H1 (cell line): ENCODE results near the gene ZNF670. TPM values are rescaled to one million over a fixed set of nuclear protein-coding genes. Genes with fewer than 3 reads are reported as not detected.

ENCODE experiments used
- CTCF ChIA-PET: fragments of 300-600 bp; sonication (Branson Sonifier 250); formaldehyde crosslinking; loops from one replicate; lab custom pipeline; 2021; ENCODE audit not compliant: partially characterized antibody; lab: Charles Lee
- POLR2A ChIA-PET: fragments of 300-600 bp; sonication (Branson Sonifier 250); formaldehyde crosslinking; loops from one replicate; lab custom pipeline; 2021; ENCODE audit warnings: inconsistent platforms; ENCODE audit not compliant: partially characterized antibody; lab: Charles Lee
- DNase-seq, 2 experiments: peaks; one replicate each; pipeline versions ENCODE4 v3.0.0 to v3.0.0-alpha.2; 2010 to 2022; ENCODE audit warnings: low spot score in 2 of 2, low read depth in 1 of 2, mixed read lengths in 1 of 2
- FAIRE-seq: peaks from 2 replicates; lab custom pipeline; 2011; peaks lifted over from hg19 to GRCh38; lab: Jason Lieb, UNC
- H2AFZ ChIP-seq: 2 replicates; pipeline ENCODE4 v1.8.1; 2012; ENCODE audit warnings: low read length, inconsistent platforms
- H2AK5ac ChIP-seq: 2 replicates; pipeline ENCODE4 v1.6.1; 2013; ENCODE audit warnings: low read depth, low read length
- H2BK120ac ChIP-seq: replicated peaks from 2 replicates; pipeline ENCODE3; 2013; ENCODE audit warnings: low read depth, low read length, inconsistent platforms
- H2BK12ac ChIP-seq: 2 replicates; pipeline ENCODE4 v1.6.1; 2013; ENCODE audit warnings: low read depth, low read length
- H2BK15ac ChIP-seq: 2 replicates; pipeline ENCODE4 v1.6.1; 2013; ENCODE audit warnings: low read length
- H2BK20ac ChIP-seq: 2 replicates; pipeline ENCODE4 v1.6.1; 2013; ENCODE audit warnings: low read length
- H2BK5ac ChIP-seq: 2 replicates; pipeline ENCODE4 v1.6.1; 2013; ENCODE audit warnings: low read depth, low read length
- H3K14ac ChIP-seq: 2 replicates; pipeline ENCODE4 v1.6.1; 2013; ENCODE audit warnings: inconsistent platforms; ENCODE audit not compliant: insufficient read length
- H3K18ac ChIP-seq: 2 replicates; pipeline ENCODE4 v1.6.1; 2013; ENCODE audit warnings: low read length; ENCODE audit errors: extremely low read depth
- H3K23ac ChIP-seq: 2 replicates; pipeline ENCODE4 v1.6.1; 2013; ENCODE audit warnings: inconsistent platforms; ENCODE audit not compliant: insufficient read length
- H3K23me2 ChIP-seq: 2 replicates; pipeline ENCODE4 v1.6.1; 2013; ENCODE audit warnings: low read depth, low read length
- H3K27ac ChIP-seq: 2 replicates; pipeline ENCODE4 v1.6.1; 2011; ENCODE audit warnings: low read depth, low read length, inconsistent platforms
- H3K27me3 ChIP-seq, 4 experiments: replicated peaks in 1 of 4; 1 replicate in 1 of 4; 2 replicates in 3 of 4; pipeline versions ENCODE4 v1.6.1 to v1.8.1; 2011 to 2013; ENCODE audit warnings: low read length in 3 of 4, mild to moderate bottlenecking in 3 of 4, inconsistent platforms in 2 of 4, mixed read lengths in 2 of 4, moderate library complexity in 1 of 4; ENCODE audit not compliant: control insufficient read depth in 3 of 4, insufficient read depth in 3 of 4; ENCODE audit errors: extremely low read depth in 1 of 4
- H3K36me3 ChIP-seq, 4 experiments: 2 replicates each; pipeline versions ENCODE4 v1.6.1 to v1.8.1; 2011 to 2013; ENCODE audit warnings: mild to moderate bottlenecking in 4 of 4, low read length in 3 of 4, moderate library complexity in 2 of 4, control low read depth in 1 of 4, inconsistent platforms in 1 of 4; ENCODE audit not compliant: insufficient read depth in 4 of 4, control insufficient read depth in 2 of 4
- H3K4ac ChIP-seq: replicated peaks from 2 replicates; pipeline ENCODE3; 2013; ENCODE audit warnings: low read length, low read depth, mixed read lengths, inconsistent platforms; ENCODE audit not compliant: insufficient read length
- H3K4me1 ChIP-seq, 4 experiments: replicated peaks in 1 of 4; 1 replicate in 1 of 4; 2 replicates in 3 of 4; pipeline versions ENCODE4 v1.6.1 to v1.8.1; 2011 to 2013; ENCODE audit warnings: low read length in 3 of 4, inconsistent platforms in 2 of 4, mixed read lengths in 1 of 4; ENCODE audit not compliant: insufficient read depth in 4 of 4, control insufficient read depth in 3 of 4
- H3K4me2 ChIP-seq, 2 experiments: 2 replicates each; pipeline versions ENCODE4 v1.6.1 to v1.8.1; 2011 to 2013; ENCODE audit warnings: low read depth in 2 of 2, low read length in 2 of 2, control low read depth in 1 of 2, inconsistent platforms in 1 of 2, mild to moderate bottlenecking in 1 of 2; ENCODE audit not compliant: insufficient read depth in 1 of 2
- H3K4me3 ChIP-seq, 4 experiments: fragments of 200-600, 300-600 bp in 1 of 4; sonication (generic), shearing (Covaris generic), sonication (Bioruptor Twin) in 1 of 4; 2 replicates each; pipeline versions ENCODE4 v1.5.1 to v1.8.1; 2011 to 2016; ENCODE audit warnings: low read length in 4 of 4, low read depth in 3 of 4, control low read depth in 2 of 4, inconsistent platforms in 2 of 4, mild to moderate bottlenecking in 2 of 4, mixed read lengths in 1 of 4, moderate library complexity in 1 of 4; ENCODE audit not compliant: insufficient read depth in 2 of 4; ENCODE audit errors: extremely low read depth in 1 of 4
- H3K56ac ChIP-seq: replicated peaks from 2 replicates; pipeline ENCODE3; 2013; ENCODE audit warnings: low read depth, mild to moderate bottlenecking, mixed read lengths, low read length, inconsistent platforms; ENCODE audit not compliant: insufficient read length
- H3K79me1 ChIP-seq: 2 replicates; pipeline ENCODE4 v1.6.1; 2013; ENCODE audit warnings: low read depth, low read length, control low read depth
- H3K79me2 ChIP-seq, 2 experiments: 2 replicates each; pipeline versions ENCODE4 v1.6.1 to v1.8.1; 2012 to 2013; ENCODE audit warnings: low read length in 2 of 2, mild to moderate bottlenecking in 2 of 2, inconsistent platforms in 1 of 2; ENCODE audit not compliant: insufficient read depth in 2 of 2, control insufficient read depth in 1 of 2
- H3K9ac ChIP-seq, 4 experiments: replicated peaks in 1 of 4; 1 replicate in 1 of 4; 2 replicates in 3 of 4; pipeline versions ENCODE4 v1.6.1 to v1.8.1; 2011 to 2013; ENCODE audit warnings: low read depth in 3 of 4, low read length in 3 of 4, control low read depth in 2 of 4, mild to moderate bottlenecking in 2 of 4, moderate library complexity in 2 of 4, inconsistent platforms in 1 of 4; ENCODE audit errors: extremely low read depth in 1 of 4
- H3K9me3 ChIP-seq, 2 experiments: 2 replicates each; pipeline versions ENCODE4 v1.6.1 to v1.8.1; 2012 to 2013; ENCODE audit warnings: mild to moderate bottlenecking in 2 of 2, moderate library complexity in 2 of 2, control low read depth in 1 of 2, inconsistent platforms in 1 of 2, low read depth in 1 of 2, low read length in 1 of 2, mixed read lengths in 1 of 2; ENCODE audit not compliant: insufficient read depth in 2 of 2
- H4K20me1 ChIP-seq, 2 experiments: replicated peaks in 1 of 2; 2 replicates each; pipeline versions ENCODE3 to v1.8.1; 2011 to 2013; ENCODE audit warnings: inconsistent platforms in 2 of 2, low read length in 2 of 2, mild to moderate bottlenecking in 1 of 2; ENCODE audit not compliant: insufficient read depth in 2 of 2, control insufficient read depth in 1 of 2
- H4K5ac ChIP-seq: 2 replicates; pipeline ENCODE4 v1.6.1; 2013; ENCODE audit warnings: low read length, low read depth, mixed read lengths, inconsistent platforms; ENCODE audit not compliant: insufficient read length
- H4K8ac ChIP-seq: 2 replicates; pipeline ENCODE4 v1.8.0; 2013; ENCODE audit warnings: mild to moderate bottlenecking, moderate library complexity, low read length, inconsistent platforms; ENCODE audit not compliant: insufficient read depth; ENCODE audit errors: extremely low read depth
- H4K91ac ChIP-seq: replicated peaks from 2 replicates; pipeline ENCODE3; 2013; ENCODE audit warnings: low read length, mixed read lengths, inconsistent platforms; ENCODE audit not compliant: insufficient read length
- BACH1 ChIP-seq: IDR thresholded peaks from 2 replicates; pipeline ENCODE4 v1.6.1; 2012; ENCODE audit warnings: low read length, improper control_type of control experiment
- EP300 ChIP-seq, 2 experiments: IDR thresholded peaks; 1 replicate in 1 of 2; 2 replicates in 1 of 2; pipeline ENCODE4 v1.6.1; 2011 to 2012; ENCODE audit warnings: low read depth in 2 of 2, low read length in 2 of 2, mild to moderate bottlenecking in 2 of 2, borderline replicate concordance in 1 of 2, inconsistent platforms in 1 of 2, moderate library complexity in 1 of 2
- JUN ChIP-seq: IDR thresholded peaks from 2 replicates; pipeline ENCODE4 v1.6.1; 2011; ENCODE audit warnings: low read depth, mild to moderate bottlenecking, improper control_type of control experiment, low read length
- KDM5A ChIP-seq: fragments of 200-600 bp; IDR thresholded peaks from 2 replicates; pipeline ENCODE4 v1.7.1; 2012; ENCODE audit warnings: mild to moderate bottlenecking, low read length, inconsistent platforms, mixed read lengths
- SIN3A ChIP-seq, 2 experiments: IDR thresholded peaks in 1 of 2; conservative IDR thresholded peaks in 1 of 2; 2 replicates each; pipeline ENCODE4 v1.6.1; 2011 to 2012; ENCODE audit warnings: low read length in 2 of 2, improper control_type of control experiment in 1 of 2, low read depth in 1 of 2, mild to moderate bottlenecking in 1 of 2
- SUZ12 ChIP-seq: fragments of 200-600 bp; sonication (generic); IDR thresholded peaks from 2 replicates; pipeline ENCODE4 v1.6.1; 2012; ENCODE audit warnings: mild to moderate bottlenecking, inconsistent platforms, low read length, moderate library complexity, mixed read lengths
- WGBS, 2 experiments: shearing (Covaris generic) in 1 of 2; methylation state at CpG; one replicate each; pipeline versions ENCODE4 v1.1.6 to v1.1.7; 2013 to 2015; ENCODE audit warnings: low lambda C conversion rate in 2 of 2, mixed read lengths in 2 of 2, inconsistent platforms in 1 of 2, low coverage in 1 of 2, missing lambda C conversion rate in 1 of 2; ENCODE audit not compliant: insufficient replicate concordance in 2 of 2, insufficient coverage in 1 of 2, insufficient read length in 1 of 2; ENCODE audit errors: extremely low coverage in 1 of 2, missing lambda C conversion rate in 1 of 2; 5-methylcytosine and 5-hydroxymethylcytosine counted together
- polyA plus RNA-seq, 7 experiments: library from polyadenylated mRNA; depleted of rRNA in 3 of 7; stranded (reverse) in 5 of 7; unstranded in 2 of 7; fragments of >200 nt in 5 of 7; fragments of 200-250 nt in 2 of 7; gene quantifications; 1 replicate in 5 of 7; 2 replicates in 1 of 7; 4 replicates in 1 of 7; pipeline versions ENCODE4 v1.2.1 to v1.2.3, GENCODE V29; 2011 to 2013; ENCODE audit warnings: missing spikeins in 2 of 7, mixed read lengths in 2 of 7
- total RNA-seq: library from RNA; stranded (reverse); fragmentation: NEBNext Ultra II Directional; extraction: Animal tissue kit (Norgen Biotek cat#: 25700); gene quantifications from 2 replicates; pipeline ENCODE4 v1.2.1, GENCODE V29; 2021
- TF ChIP-seq, protein P1 (sequence below): IDR thresholded peaks from 2 replicates; pipeline ENCODE4 v1.6.1; 2012; ENCODE audit warnings: low read length, inconsistent platforms

ZNF670 gene
- total and polyA plus RNA-seq, 2 of the 8 experiments (the other 6 are each of a cell fraction or from before 2014, with no cell fraction given): 2.8 to 15.4 TPM

- peaks cover 0 to 11% (median 5%) of the 10 kb centered on the region in 4 experiments; a peak in 6 of 7 replicates for H3K27me3 ChIP-seq
- ChIA-PET POLR2A (interaction anchor here (3.7 kb wide), 1 partner anchor 27 kb away, joined by 11 read pairs; the partner anchor contains the start of gene ZNF670), CTCF (interaction anchor here (0.7 to 1.3 kb wide), 5 partner anchors 14 to 198 kb away, joined by 3 to 5 read pairs (median 3); partner anchors contain the start of gene ZNF670)
- no peak overlapping the region for H2BK5ac ChIP-seq
- no peak overlapping the region for H2BK15ac ChIP-seq
- 87% methylated on average over 14 of the region's 15 CpGs; no CpG with 5 or more reads in 1 of the 2 experiments for WGBS, 2 experiments
- H3K27ac ChIP-seq: no peak overlapping the region
- H4K8ac ChIP-seq: no peak overlapping the region
- H3K4me2 ChIP-seq: peak overlapping the region; percentile 69 to 72; a peak in 2 of 4 replicates
- no peak for FAIRE-seq
- H3K14ac ChIP-seq: no peak overlapping the region
- no peak overlapping the region for H4K91ac ChIP-seq
- no peak overlapping the region for H3K4ac ChIP-seq
- no peak overlapping the region for H3K9ac ChIP-seq
- H2BK120ac ChIP-seq: no peak overlapping the region
- H3K23me2 ChIP-seq: peaks cover 3% of the 10 kb centered on the region; the same call in 1 of the 2 replicates
- H2BK20ac ChIP-seq: no peak overlapping the region
- H2AK5ac ChIP-seq: no peak overlapping the region
- peaks cover 0 to 4% of the 10 kb centered on the region in 2 experiments for H4K20me1 ChIP-seq
- no peak for TF ChIP-seq BACH1
- no peak for TF ChIP-seq KDM5A
- TF ChIP-seq, protein P1, sequence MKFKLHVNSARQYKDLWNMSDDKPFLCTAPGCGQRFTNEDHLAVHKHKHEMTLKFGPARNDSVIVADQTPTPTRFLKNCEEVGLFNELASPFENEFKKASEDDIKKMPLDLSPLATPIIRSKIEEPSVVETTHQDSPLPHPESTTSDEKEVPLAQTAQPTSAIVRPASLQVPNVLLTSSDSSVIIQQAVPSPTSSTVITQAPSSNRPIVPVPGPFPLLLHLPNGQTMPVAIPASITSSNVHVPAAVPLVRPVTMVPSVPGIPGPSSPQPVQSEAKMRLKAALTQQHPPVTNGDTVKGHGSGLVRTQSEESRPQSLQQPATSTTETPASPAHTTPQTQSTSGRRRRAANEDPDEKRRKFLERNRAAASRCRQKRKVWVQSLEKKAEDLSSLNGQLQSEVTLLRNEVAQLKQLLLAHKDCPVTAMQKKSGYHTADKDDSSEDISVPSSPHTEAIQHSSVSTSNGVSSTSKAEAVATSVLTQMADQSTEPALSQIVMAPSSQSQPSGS: no peak
- TF ChIP-seq JUN: no peak
- TF ChIP-seq SIN3A (conservative IDR thresholded peaks at IDR 0.05 in 1 of 2, IDR thresholded peaks at IDR 0.05 in 1 of 2; ENCODE audit: low read depth in 1 of 2, low read length in 2 of 2): no peak
- no peak for TF ChIP-seq EP300 (IDR thresholded peaks at IDR 0.05; ENCODE audit: borderline replicate concordance in 1 of 2, low read depth in 2 of 2, low read length in 2 of 2)
- TF ChIP-seq SUZ12: no peak
- H3K4me1 ChIP-seq: peaks cover 1 to 15% (median 6%) of the 10 kb centered on the region in 4 experiments; a peak in 5 of 7 replicates
- no peak overlapping the region for H4K5ac ChIP-seq
- peaks cover 8 to 28% of the 10 kb centered on the region in 2 experiments for H3K79me2 ChIP-seq
- H3K4me3 ChIP-seq: peak overlapping the region in 1 of 4 experiments; percentile 97; a peak in 1 of 8 replicates
- H2BK12ac ChIP-seq: no peak overlapping the region
- H3K36me3 ChIP-seq: peaks cover 8 to 15% (median 14%) of the 10 kb centered on the region in 4 experiments
- no peak for DNase-seq
- no peaks in the 10 kb centered on the region for H3K9me3 ChIP-seq
- 0 out of 2 replicates have a peak, but pooled peaks cover 3% of the 10 kb centered on the region for H3K79me1 ChIP-seq
- H3K23ac ChIP-seq: no peak overlapping the region
- H3K56ac ChIP-seq: no peak overlapping the region
- no peak overlapping the region for H2AFZ ChIP-seq
- no peak overlapping the region for H3K18ac ChIP-seq
Measured at GRCh38 chr1:247105966-247106365, 27.4 kb upstream of the ZNF670 start.
